ENCODE measurements around the gene HECTD1.
A peak's percentile ranks its signal among the peaks of the same experiment; 100 is the strongest.
"Not testable (repeated sequence)": the region's sequence is repeated elsewhere in the genome, so short reads cannot be mapped to it uniquely, and the experiment has no call there.

The HECTD1 gene

GRCh38 chr14:31228533-31228932 lies 20.9 kb upstream of the HECTD1 start:
- DNase-seq (ENCODE audit: low read depth) = no peak

DNA sequence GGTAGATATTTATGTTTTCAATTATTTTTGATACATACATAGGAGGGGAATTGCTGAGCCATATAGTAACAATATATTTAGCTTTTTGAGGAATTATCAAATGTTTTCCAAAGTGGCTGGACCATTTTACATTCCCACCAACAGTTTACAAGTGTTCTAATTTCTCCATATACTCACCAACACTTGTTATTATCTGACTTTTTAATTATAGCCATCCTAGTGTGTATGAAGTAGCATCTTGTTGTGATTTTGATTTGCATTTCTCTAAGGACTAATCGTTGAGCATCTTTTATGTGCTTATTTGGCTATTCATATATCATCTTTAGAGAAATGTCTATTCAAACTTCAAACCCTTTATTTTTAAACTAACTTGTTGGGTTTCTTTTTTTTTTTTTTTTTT lies 17.2 kb upstream of the HECTD1 start:
- DNase-seq (ENCODE audit: low read depth) = no peak

- no peak for DNase-seq (ENCODE audit: low read depth)
Observed at GRCh38 chr14:31223331-31223730, 15.7 kb upstream of the HECTD1 start.

DNA sequence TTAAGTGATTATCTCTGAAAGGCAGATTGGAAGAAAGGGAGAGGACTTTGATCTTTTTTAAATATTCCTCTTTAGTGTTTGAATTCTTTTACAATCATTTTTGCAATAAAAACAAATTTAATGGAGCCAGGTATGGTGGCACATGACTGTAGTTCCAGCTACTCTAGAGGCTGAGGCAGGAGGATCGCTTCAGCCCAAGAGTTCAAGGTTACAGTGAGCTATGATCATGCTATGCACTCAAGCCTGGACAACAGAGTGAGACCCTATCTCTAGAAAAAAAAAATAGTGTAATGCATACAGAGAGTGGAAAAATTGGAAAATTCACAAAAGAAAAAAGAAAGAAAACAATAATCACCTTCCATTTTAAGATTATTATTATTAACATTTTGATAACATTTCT lies 15.2 kb upstream of the HECTD1 start:
- no peak for DNase-seq (ENCODE audit: low read depth)

- DNase-seq (ENCODE audit: low read depth) = no peak
Observed at GRCh38 chr14:31221266-31221665, 13.7 kb upstream of the HECTD1 start.

DNA sequence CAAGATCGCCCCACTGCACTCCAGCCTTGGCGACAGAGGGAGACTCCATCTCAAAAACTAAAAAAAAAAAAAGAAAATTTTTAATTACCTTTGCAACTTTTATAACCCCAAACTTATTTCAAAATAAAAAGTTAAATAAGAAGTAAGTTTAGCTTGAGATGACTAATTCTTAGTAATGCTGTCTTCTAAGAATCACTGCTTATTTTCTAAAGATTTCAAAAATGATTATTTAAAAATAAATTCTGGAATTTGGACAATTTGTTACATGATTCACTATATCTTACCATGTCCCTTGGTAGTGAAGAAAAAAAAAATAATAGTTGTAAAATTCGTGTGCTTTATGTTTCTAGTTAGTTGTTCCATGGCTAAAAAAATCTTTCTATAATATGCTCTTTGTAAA lies 11.6 kb upstream of the HECTD1 start:
- DNase-seq (ENCODE audit: low read depth) = peak; percentile 46

- DNase-seq (ENCODE audit: low read depth) = no peak
Observed at GRCh38 chr14:31216359-31216758, 8.8 kb upstream of the HECTD1 start.

- no peak for DNase-seq (ENCODE audit: low read depth)
Observed at GRCh38 chr14:31212893-31213292, 5.3 kb upstream of the HECTD1 start.

DNA sequence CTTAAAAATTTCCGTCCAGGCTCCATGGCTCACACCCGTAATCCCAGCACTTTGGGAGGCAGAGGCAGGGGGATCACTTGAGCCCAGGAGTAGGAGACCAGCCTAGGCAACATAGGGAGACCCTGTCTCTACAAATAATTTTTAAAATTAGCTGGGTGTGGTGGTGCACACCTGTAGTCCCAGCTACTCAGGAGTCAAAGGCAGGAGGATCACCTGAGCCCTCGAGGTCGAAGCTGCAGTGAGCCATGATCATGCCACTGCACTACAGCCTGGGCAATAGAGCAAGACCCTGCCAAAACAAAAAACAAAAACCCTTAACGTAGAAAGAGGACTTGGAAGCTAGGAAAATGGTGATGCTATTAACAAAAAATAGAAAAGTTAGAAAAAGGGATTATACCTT lies 2.0 kb upstream of the HECTD1 start:
- DNase-seq (ENCODE audit: low read depth) = no peak

- no peak for DNase-seq (ENCODE audit: low read depth)
Observed at GRCh38 chr14:31208546-31209424, 1.2 kb upstream of the HECTD1 start.

DNA sequence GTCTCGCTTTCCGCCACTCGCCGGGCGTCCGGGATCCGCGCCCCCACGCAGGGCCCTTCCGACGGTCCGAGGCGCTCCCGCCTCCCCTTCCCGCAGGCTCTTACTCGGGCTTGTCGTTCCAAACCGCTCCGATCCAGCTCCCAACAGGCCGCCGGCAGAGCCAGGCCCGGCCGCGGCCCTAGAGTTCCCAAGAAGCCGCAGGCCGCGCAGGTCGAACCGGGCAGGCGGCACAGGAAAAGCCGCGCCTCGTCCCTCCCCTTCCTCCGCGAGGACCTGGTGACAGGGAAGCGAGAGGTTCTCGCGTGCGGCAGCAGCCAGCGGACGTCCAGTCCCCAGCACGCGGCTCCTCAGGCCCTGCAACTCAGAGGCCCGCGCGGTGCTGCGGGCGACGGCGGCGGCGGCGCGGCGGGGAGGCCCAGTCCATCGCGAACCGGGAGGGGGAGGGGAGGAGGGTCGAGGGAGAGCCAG lies 272 bp downstream of the HECTD1 start:
- no peak for DNase-seq (ENCODE audit: low read depth)

DNA sequence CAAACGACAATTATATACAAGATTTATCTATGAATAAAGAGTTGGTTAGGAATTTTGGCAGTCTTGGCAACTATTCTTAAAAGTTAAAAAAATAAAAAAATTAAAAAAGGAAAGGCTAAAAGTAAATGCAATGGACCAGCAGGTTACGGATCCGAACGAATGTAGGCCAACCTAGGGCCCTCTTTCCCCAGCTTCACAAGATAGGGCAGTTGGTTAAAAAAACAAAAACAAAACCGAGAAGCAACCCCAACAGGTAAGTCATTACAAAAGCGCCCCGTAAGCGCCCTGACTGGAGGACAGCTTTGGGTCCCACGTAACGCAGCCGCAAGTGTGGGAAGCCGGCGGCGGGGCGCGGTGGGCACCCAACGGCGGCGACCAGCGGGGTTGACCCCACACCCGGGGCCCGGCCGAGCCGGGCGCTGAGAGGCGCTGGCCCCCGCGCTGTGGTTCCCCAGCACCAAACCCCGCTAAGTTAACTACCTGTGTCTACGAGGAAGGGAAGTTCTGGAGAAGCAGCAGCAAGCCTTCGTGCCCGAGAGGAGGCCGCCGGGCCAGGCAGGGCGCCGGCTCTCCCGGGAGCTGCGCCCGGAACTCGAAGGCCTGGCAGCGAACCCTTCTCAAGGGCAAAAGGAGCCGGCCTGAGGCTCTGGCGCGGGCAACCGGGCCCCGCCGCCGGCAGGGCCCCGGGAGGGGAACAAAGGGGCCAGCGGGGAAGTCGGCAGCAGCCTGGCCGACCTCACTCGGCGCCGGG lies 882 bp downstream of the HECTD1 start:
- DNase-seq (ENCODE audit: low read depth) = peak; percentile 48

DNA sequence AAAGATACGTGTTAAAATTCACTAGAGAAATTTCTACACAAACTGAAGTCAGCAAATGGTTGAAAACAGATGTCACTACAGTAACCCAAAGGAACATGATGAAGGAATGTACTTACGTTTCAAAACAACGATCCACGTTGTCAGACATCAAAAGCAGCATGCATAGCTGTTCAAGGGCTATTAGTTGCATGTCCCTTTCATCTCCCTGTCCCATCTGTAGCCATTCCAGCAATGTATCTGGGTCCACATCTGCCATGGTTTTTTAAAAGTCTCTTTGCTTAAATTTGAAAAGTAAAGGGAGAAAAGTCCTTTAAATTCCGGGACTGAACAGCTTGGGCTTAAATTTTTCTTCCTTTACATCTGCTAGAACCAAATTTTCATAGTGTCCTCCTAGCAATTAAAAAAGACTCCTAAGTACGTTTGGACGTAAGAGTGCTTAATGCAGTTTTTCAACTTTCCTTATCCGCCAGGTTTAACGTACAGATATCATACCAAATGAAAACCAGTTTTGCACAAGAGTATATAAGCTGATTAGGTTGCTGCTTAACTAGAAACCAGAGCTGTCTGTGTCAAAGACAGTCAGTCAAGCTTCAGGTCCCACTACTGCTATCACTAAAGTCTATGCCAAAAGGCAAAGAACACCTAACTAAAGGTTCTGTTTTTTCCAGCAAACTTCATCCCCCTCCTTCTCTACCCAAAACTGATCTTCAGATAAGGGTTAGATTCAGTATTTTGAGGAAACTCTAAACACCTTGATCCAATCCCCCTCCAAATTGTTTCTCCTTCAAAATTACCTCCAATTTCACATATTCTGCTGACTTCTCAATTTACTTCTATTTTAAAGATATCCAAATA lies 1.7 kb downstream of the HECTD1 start:
- peak; percentile 71 for DNase-seq (ENCODE audit: low read depth)

DNA sequence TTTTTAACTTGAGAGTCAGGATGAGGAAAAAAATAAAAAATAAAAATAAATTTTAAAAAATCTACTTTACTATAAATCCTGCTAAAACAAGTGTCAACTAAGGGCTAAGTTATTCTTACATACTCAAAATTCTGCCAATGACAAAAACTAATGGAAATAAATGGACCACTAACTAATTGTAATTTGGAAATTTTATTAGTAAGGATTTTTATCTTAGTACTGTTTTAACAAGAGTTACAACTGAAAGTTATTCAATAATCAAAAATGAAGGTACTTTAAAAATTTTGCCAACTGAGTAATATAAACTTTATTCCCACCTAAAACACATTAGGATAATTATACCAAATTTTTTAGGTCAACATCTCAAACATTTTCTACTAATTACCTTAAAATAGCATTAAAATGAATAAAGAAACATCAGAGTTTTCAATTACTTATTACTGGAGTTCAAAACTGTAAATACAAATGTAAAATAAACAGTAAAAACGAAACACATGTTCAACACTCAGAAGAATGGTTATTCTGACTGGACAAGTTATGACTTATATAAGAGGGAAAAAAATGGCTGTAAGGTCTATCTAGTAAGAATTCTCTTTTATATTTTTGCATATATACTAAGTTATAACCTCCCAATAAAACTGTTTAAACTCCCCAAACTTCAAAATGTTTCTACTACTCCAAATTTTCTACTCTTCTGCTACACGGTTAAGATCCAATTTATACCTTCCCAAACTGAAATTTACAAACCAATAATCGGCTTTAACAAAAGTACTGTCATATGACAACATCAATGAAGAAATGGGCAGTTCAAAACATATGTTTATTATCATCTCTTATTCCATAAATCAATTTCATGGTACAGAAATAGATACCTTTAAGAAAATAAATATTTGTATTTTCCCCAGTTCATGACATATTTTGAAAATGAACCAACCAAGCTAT lies 2.7 kb downstream of the HECTD1 start:
- DNase-seq (ENCODE audit: low read depth) = no peak

DNA sequence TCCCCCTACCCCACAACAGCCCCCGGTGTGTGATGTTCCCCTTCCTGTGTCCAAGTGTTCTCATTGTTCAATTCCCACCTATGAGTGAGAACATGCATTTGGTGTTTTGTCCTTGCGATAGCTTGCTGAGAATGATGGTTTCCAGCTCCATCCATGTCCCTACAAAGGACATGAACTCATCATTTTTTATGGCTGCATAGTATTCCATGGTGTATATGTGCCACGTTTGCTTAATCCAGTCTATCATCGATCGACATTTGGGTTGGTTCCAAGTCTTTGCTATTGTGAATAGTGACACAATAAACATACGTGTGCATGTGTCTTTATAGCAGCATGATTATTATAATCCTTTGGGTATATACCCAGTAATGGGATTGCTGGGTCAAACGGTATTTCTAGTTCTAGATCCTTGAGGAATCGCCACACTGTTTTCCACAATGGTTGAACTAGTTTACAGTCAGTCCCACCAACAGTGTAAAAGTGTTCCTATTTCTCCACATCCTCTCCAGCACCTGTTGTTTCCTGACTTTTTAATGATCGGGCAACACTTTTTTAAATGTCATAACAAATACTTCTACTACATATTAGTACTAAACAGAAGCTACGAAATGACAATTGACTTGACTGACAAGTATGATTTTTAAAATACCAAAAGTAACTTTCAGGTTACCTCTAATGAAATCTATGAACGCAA lies 3.5 kb downstream of the HECTD1 start:
- not testable (repeated sequence) for DNase-seq (ENCODE audit: low read depth)

DNA sequence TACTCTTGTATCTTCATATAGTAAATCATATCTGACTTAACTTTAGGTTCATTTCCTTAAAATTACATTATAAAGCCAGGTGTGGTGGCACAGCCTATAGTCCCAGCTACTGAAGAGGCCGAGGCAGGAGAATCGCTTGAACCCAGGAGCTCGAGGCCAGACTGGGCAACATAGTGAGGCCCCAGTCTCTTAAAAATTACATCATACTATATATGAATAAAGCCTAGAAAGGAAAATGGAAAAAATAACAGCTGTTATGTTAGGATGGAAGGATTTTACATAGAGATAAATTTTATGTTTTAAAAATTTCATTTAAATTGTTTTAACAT lies 4.2 kb downstream of the HECTD1 start:
- DNase-seq (ENCODE audit: low read depth) = no peak

DNA sequence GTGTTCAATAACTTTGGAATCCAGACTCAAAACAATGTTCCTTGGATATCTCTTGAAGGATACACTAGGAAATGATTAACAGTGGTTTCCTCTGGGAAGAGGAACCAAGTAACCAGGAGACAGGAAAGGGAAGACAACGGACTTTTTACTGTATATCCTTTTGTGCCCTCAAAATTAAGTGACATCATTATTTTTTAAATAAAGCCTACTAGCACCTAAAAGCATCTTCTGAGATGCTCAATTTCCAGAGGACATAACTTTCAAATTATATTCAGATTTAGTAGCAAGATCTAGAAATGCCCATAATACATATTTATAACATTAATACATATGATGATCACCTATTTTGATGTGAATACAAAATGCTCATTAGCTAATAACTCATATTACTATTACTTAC lies 6.5 kb downstream of the HECTD1 start:
- DNase-seq (ENCODE audit: low read depth) = no peak

DNA sequence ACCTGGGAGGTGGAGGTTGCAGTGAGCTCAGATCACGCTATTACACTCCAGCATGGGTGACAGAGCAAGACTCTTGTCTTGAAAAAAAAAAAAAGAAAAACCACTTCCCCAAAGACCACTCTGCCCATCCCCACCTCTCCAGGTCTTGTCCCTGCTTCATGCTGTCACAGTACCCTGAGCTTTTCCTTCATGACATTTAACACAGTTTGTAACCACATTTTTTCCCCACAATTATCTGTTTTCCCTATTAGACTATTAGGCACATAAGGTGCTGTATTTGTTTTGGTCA lies 6.9 kb downstream of the HECTD1 start:
- no peak for DNase-seq (ENCODE audit: low read depth)

DNA sequence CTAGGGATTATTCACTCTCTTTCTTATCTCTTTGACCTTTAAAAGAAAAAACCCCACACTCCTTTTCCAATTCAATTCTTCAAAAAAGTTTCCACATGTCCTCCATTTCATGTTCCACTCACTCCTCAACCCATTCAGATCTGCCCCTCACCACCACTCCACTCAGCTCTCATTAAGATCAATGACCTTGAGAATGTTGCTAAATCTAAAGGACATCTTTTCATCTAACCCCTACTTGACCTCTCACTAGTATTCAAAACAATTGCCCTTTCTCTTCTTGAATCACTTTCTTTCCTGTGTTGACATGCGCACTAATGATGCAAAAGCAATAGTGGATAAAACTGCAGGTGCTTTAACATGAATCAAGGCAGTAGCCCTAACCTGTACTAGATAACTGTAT lies 9.9 kb downstream of the HECTD1 start:
- DNase-seq (ENCODE audit: low read depth) = no peak

DNA sequence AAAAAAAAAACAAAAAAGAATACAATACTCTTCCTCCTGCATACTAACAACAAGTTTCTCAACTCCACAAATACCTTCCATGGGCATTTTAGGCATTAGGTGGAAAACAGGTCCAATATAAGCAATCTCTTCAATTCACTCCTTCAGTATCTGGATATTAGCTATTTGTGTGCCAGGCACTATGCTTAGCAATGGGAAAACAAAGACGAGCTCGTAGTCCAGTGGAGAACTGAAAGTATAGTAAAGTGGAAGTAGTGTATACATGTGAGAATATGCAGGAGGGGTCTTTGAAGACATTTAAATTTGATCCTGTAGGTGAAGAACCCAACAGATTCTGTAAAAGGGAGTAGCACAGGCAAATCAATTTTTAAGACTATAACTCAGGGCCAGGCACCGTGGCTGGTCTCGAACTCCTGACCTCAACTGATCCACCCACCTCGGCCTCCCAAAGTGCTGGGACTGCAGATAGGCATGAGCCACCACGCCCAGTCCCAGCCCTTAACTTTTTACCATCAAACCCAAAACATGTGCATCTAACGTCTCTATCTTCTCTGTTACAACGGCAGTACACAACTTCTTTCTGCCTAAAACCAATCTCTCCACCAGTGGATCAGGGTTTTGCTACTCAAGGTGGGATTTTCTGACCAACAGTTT lies 10.6 kb downstream of the HECTD1 start:
- DNase-seq (ENCODE audit: low read depth) = no peak
